Fibroblast of lung (primary cell): ENCODE results near the gene WNT3. TPM values are rescaled to one million over a fixed set of nuclear protein-coding genes. Genes with fewer than 3 reads are reported as not detected.

Experiments
- DNase-seq, 2 donors: peaks; one replicate each; pipeline versions ENCODE4 v3.0.0 to v3.0.0-alpha.2; 2010; ENCODE audit warnings: low read depth in 2 of 2
- H2AFZ ChIP-seq: 2 replicates; pipeline ENCODE4 v1.5.1; 2012; ENCODE audit warnings: low read length, control low read depth, inconsistent platforms
- H3K27ac ChIP-seq: 2 replicates; pipeline ENCODE4 v1.5.1; 2011; ENCODE audit warnings: low read length, control low read depth; ENCODE audit not compliant: insufficient read depth
- H3K27me3 ChIP-seq: 2 replicates; pipeline ENCODE4 v1.5.1; 2011; ENCODE audit warnings: mild to moderate bottlenecking, low read length; ENCODE audit not compliant: control insufficient read depth, insufficient read depth
- H3K36me3 ChIP-seq: 2 replicates; pipeline ENCODE4 v1.5.1; 2011; ENCODE audit warnings: low read length; ENCODE audit not compliant: control insufficient read depth, insufficient read depth
- H3K4me1 ChIP-seq: 2 replicates; pipeline ENCODE4 v1.5.1; 2011; ENCODE audit warnings: low read length; ENCODE audit not compliant: control insufficient read depth, insufficient read depth; ENCODE audit errors: extremely low read depth
- H3K4me2 ChIP-seq: 2 replicates; pipeline ENCODE4 v1.5.1; 2011; ENCODE audit warnings: low read length, control low read depth; ENCODE audit not compliant: insufficient read depth; ENCODE audit errors: extremely low read depth
- H3K4me3 ChIP-seq, 4 experiments: fragments of 200-600 bp in 1 of 4; sonication (generic) in 1 of 4; replicated peaks in 1 of 4; 2 replicates each; pipeline ENCODE4 v1.5.1; 2011 to 2016; ENCODE audit warnings: low read length in 4 of 4, low read depth in 3 of 4, mild to moderate bottlenecking in 3 of 4, control low read depth in 2 of 4, inconsistent platforms in 1 of 4, mixed read lengths in 1 of 4; ENCODE audit not compliant: insufficient read depth in 1 of 4; ENCODE audit errors: control extremely low read depth in 1 of 4
- H3K79me2 ChIP-seq: 2 replicates; pipeline ENCODE4 v1.5.1; 2012; ENCODE audit warnings: mild to moderate bottlenecking, low read length, inconsistent platforms; ENCODE audit not compliant: control insufficient read depth, insufficient read depth
- H3K9ac ChIP-seq: 2 replicates; pipeline ENCODE4 v1.5.1; 2011; ENCODE audit warnings: mild to moderate bottlenecking, low read length, control low read depth; ENCODE audit not compliant: insufficient read depth
- H3K9me3 ChIP-seq: 2 replicates; pipeline ENCODE4 v1.5.1; 2012; ENCODE audit warnings: low read depth, low read length; ENCODE audit not compliant: control insufficient read depth, insufficient read depth
- H4K20me1 ChIP-seq: 2 replicates; pipeline ENCODE4 v1.5.1; 2011; ENCODE audit warnings: low read length; ENCODE audit not compliant: control insufficient read depth, insufficient read depth; ENCODE audit errors: extremely low read depth
- CTCF ChIP-seq, 2 donors: IDR thresholded peaks in 1 of 2; conservative IDR thresholded peaks in 1 of 2; 1 replicate in 1 of 2; 2 replicates in 1 of 2; pipeline ENCODE4 v1.5.1; 2011 to 2012; ENCODE audit warnings: low read length in 2 of 2, control low read depth in 1 of 2, inconsistent platforms in 1 of 2, low read depth in 1 of 2, mild to moderate bottlenecking in 1 of 2
- EZH2 ChIP-seq: IDR thresholded peaks from 2 replicates; pipeline ENCODE4 v1.5.1; 2012; ENCODE audit warnings: low read length, control low read depth, mild to moderate bottlenecking; ENCODE audit errors: missing control alignments
- polyA plus RNA-seq, 2 donors: library from polyadenylated mRNA; depleted of rRNA in 1 of 2; stranded (reverse) in 1 of 2; unstranded in 1 of 2; fragments of >200 nt; gene quantifications; 2 replicates each; pipeline ENCODE4 v1.2.1, GENCODE V29; 2011 to 2012; ENCODE audit warnings: missing spikeins in 1 of 2
- total RNA-seq: library from RNA; depleted of rRNA; stranded (reverse); fragments of >200 nt; gene quantifications from 2 replicates; pipeline ENCODE4 v1.2.1, GENCODE V29; 2014

WNT3 gene
- total and polyA plus RNA-seq, 2 donors (not counting 1 experiment from before 2014, with no cell fraction given) = 1.3 to 1.5 TPM

GRCh38 chr17:46815474-46816353 is 2.8 kb downstream of the WNT3 start:
- Histone ChIP-seq H2AFZ (no peak overlapping the region), H3K27me3 (peaks cover 60% of the 10 kb centered on the region)

GRCh38 chr17:46814446-46814845 is 4.0 kb downstream of the WNT3 start:
- Histone ChIP-seq H3K4me3 (no peak overlapping the region), H3K4me1 (no peaks in the 10 kb centered on the region), H4K20me1 (no peaks in the 10 kb centered on the region), H3K27ac (no peak overlapping the region), H3K27me3 (peaks cover 48% of the 10 kb centered on the region), H3K9ac (no peak overlapping the region), H3K79me2 (no peaks in the 10 kb centered on the region), H2AFZ (no peak overlapping the region), H3K36me3 (no peaks in the 10 kb centered on the region), H3K9me3 (no peaks in the 10 kb centered on the region), H3K4me2 (no peak overlapping the region)
- no peak for DNase-seq
- peak; percentile 32 for TF ChIP-seq EZH2
- TF ChIP-seq CTCF (conservative IDR thresholded peaks at IDR 0.05 in 1 of 2, IDR thresholded peaks at IDR 0.05 in 1 of 2; ENCODE audit: low read depth in 1 of 2, low read length in 2 of 2) = no peak

More at GRCh38 chr17:46815474-46816353, 2.8 kb downstream of the WNT3 start:
- Histone ChIP-seq H3K9ac (no peak overlapping the region), H3K9me3 (no peaks in the 10 kb centered on the region), H3K36me3 (no peaks in the 10 kb centered on the region), H3K4me3 (no peak overlapping the region), H4K20me1 (no peaks in the 10 kb centered on the region), H3K79me2 (no peaks in the 10 kb centered on the region), H3K4me2 (no peak overlapping the region), H3K4me1 (no peaks in the 10 kb centered on the region), H3K27ac (no peak overlapping the region)
- no peak for DNase-seq
- TF ChIP-seq EZH2 (no peak), CTCF (conservative IDR thresholded peaks at IDR 0.05 in 1 of 2, IDR thresholded peaks at IDR 0.05 in 1 of 2; ENCODE audit: low read depth in 1 of 2, low read length in 2 of 2) (no peak)

- H3K27me3 ChIP-seq = peaks cover 42% of the 10 kb centered on the region
- no peaks in the 10 kb centered on the region for H3K4me1 ChIP-seq
- no peak overlapping the region for H3K4me3 ChIP-seq
- no peak overlapping the region for H3K27ac ChIP-seq
- TF ChIP-seq EZH2 (no peak), CTCF (conservative IDR thresholded peaks at IDR 0.05 in 1 of 2, IDR thresholded peaks at IDR 0.05 in 1 of 2; ENCODE audit: low read depth in 1 of 2, low read length in 2 of 2) (no peak)
- no peak overlapping the region for H3K9ac ChIP-seq
- no peak for DNase-seq
- no peaks in the 10 kb centered on the region for H4K20me1 ChIP-seq
- H2AFZ ChIP-seq = no peak overlapping the region
- no peaks in the 10 kb centered on the region for H3K9me3 ChIP-seq
- no peaks in the 10 kb centered on the region for H3K79me2 ChIP-seq
- no peak overlapping the region for H3K4me2 ChIP-seq
- no peaks in the 10 kb centered on the region for H3K36me3 ChIP-seq
Observed at GRCh38 chr17:46813920-46814319, 4.6 kb downstream of the WNT3 start.
